ENCODE results near the gene SDCBP2.

SDCBP2 gene, protein sequence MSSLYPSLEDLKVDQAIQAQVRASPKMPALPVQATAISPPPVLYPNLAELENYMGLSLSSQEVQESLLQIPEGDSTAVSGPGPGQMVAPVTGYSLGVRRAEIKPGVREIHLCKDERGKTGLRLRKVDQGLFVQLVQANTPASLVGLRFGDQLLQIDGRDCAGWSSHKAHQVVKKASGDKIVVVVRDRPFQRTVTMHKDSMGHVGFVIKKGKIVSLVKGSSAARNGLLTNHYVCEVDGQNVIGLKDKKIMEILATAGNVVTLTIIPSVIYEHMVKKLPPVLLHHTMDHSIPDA

DNA sequence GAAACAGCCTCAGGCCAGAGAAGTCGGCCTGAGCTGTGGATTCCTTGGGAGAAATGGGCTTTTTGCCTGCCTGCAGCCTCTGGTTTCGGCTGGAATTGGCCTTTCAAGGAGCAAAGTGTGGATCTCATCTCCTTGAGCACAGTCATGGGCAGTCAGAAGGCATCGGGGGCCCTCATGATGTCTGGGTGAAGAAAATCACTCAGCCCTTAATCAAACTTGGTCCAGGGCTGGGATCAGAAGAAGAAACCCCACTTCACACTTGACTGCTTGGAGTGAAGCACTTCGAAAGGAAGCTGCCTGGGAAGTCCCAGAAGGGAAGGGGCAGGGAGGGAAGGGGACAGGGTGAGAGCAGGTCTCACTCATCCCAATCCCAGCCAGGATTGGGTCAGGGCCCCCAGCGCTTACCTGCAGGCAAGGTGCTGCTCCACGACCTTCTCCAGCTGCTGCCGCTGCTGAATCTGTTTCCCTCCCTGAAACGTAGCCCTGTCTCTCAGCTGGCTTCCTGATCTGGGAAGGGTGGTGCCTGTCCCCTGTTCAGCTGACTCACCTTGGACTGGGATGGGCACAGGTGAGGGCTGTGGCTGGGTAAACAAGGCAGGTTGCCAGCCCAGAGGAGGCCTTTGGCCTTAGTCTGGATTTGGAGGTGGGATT, at the start of gene SDCBP2:
Gene SDCBP2, minus strand, starts transcription at position 460 of the 651 bp plus-strand sequence. CDS start 8,723 bp downstream, outside the sequence.
- no peak for DNase-seq

DNA sequence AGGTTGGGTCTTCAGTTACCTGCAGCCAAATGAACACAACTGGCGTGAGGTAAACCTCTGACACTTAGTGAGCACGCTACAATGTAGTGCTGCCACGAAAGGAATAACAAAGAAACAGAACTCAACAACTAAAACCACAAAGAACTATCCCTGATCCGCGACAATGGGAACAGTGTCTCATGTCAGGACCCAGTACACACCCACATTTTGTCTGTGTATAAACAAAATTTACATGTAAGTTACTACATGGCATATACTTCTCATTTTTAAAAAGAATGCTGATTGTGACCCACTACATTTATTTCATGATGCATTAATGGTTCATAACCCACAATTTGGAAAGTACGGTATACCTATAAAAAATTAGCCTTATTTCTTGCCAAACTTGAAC, 49.8 kb upstream of the SDCBP2 start:
- DNase-seq = no peak

DNA sequence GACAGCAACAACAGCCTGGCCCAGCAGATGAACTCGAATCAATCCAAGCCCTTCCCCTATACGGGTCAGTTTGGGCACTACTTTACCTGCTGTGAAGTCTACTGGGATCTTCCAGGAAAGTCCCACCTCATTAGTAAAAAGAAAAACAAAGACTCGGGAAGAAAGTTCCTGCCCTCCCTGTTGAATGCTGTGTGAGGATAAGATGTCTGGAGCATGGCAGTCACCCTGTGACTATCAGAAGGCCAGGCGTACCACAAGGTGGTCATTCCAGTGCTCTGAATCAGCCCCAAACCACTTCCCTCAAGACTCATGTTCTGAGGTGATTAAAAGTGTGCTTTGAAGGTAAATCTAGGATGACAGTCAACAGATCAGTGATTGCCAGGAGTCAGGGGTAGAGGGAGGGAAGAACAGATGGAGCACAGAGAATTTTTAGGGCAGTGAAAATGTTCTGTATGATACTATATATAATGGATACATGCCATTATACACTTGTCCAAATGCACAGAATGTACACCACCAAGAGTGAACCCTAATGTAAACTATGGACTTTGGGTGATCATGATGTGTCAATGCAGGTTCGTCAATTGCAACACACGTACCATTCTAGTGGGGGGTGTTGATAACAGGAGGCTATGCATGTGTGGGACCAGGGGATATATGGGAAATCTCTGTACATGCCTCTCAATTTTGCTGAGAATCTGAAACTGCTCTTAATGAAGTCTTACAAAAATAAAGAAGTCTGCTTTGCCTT, 49.2 kb upstream of the SDCBP2 start:
- no peak for DNase-seq

DNA sequence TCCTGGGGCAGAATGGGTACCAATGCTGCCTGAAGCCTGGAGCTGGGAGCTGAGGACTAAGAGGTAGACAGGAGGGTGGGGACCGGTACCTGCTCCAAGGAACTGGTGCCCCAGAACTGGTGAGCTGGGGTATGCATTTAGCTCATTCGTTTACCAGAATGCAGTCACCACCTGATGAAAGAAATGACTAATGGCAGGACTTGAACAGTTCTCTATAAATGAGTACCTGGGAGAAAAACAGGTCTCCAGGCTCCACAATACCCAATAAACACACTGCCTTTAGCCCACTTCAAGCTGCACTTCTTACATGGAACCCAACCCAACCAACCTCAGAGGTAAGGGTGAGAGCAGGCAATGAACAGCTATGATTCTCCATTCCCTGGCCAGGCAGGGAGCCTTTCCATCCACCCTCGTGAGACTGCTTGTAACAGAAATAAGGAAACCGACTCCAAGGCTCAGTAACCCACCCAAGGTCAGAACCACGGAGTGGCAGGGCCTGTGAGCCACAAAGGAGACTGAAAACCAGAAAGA, 48.5 kb upstream of the SDCBP2 start:
- no peak for DNase-seq

DNA sequence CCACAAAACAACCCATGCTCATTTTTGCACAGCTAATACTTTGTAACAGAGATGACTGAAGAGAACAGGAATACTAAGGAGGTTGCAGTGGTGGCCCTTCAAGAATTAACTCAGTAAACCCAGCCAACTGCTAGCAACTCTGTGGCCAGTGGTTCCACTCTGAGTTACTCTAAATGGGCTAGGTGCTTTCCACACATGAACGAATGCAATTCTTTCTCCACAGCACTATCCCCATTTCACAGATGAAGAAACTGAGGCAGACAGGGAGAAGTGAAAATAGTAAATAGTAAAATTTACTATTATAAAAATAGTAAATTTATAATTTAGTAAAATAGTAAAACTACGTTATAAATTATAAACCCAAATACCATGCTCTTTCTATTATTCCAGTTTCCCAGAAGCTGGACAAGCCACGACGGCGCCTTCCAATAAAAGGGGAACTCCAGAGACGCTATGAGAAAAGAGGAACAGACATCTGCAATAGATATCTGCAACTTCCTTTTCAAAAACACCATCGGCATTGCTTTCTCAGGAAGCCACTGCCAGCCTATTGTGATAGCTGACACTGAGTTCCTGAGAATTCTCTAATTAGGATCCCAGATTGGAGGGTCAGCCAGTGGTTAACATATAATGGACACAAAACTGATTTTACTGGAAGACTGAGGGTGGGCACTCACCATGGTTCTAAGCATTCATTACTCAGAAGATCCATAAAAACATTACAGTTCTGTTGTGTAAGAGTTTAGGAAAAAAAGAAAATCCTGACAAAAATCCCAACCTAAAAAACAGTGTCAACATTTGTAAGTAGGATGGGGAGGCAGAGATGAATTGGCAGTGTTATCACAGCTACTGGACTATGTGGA, 47.7 kb upstream of the SDCBP2 start:
- peak; percentile 26 for DNase-seq

DNA sequence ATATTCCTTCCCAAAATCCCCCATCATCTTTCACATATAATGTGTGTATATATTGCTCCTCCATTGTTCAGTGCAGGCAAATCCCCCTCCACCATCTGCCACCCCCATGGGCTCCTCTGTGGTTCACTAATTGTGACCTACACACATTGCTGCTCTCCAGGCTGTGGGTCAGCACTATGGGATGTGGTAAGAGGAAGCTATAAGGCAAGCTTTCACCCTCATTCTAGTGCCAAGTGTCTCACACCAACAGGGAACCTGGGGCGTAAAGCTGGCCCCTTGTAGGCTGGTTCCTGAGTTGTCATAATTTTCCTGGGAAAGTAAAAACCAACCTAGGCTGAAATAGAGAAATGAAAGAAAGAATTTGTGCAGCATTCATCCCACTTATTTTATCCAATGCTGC, 47.1 kb upstream of the SDCBP2 start:
- DNase-seq = no peak

DNA sequence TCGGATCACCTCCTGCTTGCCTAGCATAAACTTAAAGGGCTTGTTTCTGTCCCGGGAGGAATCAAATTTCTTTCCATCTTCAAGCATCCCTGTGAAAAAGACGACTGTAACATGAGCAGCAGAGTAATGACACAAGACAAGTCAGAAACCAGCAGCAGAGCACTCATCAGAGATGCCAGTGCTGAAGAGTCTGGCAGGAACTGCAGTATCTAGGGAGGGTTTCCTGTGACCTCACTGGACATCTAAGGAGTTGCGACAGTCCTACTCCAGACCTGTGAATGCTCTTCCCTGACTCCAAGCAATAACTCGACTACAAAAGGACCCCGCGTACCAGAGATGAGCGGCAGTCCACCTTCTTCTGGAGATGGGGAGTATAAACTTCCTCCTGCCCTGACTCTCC, 46.6 kb upstream of the SDCBP2 start:
- DNase-seq = no peak

DNA sequence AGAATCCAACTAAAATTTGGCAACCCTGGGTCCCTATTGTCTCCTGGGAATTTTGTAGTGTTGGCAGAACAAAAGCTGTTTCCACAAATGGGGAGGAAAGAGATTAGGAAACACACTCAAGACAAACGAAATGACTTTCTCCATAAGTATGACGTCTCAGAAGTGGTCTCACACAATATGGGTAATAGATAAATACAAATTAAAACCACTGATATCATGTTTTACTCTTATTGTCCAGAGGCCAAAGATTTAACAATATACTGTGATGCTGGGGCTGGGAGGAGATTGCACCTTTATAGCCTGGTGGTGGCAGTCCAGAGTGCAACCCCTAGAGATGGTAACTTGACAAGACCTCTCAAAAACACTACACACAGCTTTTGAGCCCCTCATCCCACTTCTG, 45.3 kb upstream of the SDCBP2 start:
- DNase-seq = no peak

DNA sequence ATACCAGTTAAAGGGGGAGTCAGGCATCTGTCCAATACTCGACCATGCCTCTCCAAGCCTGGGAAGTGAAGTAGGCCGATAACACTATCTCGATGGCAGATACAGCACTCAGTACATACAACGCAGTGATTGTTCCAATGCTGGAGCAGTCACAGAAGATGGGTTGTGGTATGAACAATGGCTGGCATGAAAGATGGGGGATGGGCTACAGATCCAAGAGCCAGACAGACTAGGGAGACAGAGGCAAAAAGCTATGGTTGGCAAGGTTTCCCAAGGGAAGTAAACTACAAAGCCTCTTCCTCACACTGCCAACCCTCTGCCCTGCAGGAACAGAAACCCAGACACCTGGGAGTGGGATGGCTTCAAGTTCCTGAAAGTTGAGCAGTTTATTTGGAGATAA, 44.7 kb upstream of the SDCBP2 start:
- DNase-seq = no peak

DNA sequence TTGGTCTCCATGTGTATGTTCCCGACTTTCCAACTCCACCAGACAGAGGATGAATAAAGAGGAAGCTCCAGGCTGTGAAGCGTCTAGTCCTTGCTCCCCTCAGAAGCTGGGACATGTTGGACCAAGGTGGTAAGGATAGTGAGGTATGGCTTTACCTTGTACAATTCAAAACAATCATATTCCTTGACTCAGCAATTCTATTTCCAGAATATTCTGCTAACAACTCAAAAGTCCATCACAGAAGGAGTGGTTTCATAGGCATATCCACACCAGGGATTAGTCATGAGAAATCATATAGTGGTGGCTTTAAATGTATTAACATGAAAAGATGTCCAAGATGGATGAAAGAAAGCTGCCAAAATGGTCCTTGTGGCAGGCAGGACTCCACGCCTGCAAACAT, 44.1 kb upstream of the SDCBP2 start:
- DNase-seq = no peak

DNA sequence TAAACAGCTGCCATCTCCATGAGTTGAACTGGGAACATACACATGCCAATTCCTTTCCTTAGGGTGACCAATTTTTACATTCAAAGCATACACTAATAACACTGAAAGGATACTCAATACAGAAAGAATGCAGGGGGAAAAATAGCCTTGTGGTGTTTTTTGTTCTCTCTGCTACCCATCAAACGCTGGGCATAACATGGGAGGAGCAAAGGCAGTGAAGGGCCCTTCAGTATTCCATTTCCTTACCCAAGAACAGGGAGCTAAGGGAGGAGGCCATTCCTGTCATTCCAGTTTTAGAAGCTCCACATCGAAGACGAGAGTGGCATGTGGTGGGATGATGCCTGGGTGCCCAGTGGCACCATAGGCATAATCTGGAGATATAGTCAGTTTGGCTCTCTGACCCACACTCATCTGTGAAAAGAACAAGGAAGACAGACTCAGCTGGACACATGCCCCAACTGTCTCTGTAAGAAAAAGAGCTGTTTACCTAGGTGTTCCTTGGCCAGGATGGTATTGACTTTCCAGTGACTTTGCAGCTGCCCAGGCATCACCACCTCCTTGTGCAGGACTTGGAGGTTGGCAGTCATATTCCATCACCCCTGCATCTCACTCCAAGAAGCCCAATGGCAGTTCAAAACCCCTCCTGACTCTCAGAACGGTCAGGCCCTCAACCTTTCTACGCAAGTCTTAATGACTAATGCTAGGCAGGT, 43.0 kb upstream of the SDCBP2 start:
- no peak for DNase-seq

DNA sequence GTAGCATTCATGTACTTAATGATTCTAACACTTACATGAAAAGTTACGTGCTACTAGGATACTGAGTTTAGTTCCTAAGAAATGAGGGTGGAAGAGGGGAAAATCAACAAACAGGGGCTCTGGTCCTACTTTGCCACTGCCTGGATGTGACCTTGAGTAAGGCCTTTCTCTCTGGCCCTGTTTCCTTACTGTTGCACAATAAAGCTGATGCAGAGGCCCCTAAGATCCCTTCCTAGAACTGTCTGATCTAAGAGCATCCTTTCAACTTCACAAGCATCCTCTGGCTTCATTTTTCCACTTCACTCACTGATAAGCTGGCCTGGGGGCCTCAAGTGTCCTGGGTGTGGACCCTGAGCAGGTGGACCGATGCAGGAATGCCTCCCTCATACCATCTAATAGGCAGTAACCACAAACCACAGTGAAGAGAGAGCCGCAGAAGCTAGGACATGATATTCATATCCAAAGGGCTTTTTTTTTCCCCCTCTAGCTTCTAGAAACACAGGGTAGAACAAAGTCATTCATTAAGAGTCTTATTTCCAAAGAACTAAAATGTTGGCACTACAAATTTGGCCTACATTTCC, 42.4 kb upstream of the SDCBP2 start:
- DNase-seq = no peak

DNA sequence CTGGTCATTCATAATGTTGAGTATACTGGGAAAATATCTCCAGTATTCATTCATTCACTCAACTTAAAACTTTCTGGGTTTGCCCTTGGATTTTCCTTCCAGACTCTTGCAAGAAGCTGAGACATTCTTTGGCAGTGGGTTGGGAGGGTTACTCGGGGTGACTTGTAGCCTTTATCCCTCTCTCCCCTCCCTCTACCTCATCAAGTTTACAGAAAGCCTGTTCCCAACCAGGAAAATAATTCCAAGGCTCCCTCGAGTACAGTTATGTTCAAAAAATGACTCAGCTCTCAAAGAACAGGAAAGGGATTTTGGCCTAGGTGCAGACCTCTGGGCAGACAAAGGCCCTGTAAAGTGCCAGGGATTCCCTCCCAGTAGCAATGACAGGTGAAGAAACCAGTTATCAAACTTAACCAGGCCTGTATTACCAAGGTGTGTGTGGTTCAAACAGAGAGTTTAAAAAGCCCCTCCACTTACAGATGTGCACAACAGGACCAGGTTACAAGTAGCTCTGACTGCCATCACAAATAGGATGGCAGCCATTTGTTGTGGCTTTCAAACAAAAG, 41.7 kb upstream of the SDCBP2 start:
- DNase-seq = no peak

DNA sequence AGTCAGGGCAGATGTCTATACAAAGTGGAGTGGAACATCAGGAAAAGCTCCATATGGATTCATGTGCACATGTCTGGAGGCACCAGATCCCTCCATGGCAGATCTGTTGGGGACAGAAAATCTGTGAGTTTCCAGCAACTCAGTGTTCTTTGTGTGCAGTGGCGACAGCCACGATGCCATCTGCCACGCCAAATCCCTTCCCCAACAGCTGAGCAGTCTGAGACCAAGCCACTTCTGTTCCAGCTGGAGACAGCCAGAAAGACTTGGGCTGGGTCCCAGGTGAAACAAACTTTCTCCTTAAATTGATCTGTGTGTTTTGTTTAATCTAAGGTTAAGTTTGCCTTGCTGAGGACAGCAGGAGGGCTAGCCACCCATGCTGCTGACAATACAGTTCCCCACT, 41.0 kb upstream of the SDCBP2 start:
- no peak for DNase-seq

DNA sequence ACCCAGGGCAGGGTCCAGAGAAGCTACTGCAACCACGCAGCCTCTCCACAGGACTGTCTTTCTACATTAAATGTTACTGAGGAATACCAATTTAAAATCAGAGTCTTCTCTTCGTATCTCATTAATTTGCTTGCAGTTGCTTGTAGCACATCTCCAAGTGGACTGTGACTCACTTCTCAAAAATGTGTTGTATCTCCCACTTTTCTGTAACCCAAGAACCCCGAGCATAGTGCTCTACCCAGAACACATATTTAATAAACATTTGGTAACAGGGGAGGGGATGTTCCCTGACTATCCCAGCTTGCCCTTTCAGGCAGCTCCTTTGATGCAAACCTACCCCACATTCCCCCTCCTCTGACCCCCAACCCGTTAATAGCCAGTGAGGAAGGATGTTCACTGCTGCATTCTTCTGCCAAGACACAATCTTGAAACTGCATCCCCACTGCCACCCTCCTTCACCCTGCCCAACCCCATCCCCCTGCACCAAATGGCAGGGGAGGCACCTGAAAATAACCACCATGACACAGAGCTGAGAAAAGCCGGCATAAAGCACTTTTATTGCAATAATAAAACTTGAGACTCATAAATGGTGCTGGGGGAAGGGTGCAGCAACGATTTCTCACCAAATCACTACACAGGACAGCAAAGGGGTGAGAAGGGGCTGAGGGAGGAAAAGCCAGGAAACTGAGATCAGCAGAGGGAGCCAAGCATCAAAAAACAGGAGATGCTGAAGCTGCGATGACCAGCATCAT, 39.7 kb upstream of the SDCBP2 start:
- DNase-seq = no peak

DNA sequence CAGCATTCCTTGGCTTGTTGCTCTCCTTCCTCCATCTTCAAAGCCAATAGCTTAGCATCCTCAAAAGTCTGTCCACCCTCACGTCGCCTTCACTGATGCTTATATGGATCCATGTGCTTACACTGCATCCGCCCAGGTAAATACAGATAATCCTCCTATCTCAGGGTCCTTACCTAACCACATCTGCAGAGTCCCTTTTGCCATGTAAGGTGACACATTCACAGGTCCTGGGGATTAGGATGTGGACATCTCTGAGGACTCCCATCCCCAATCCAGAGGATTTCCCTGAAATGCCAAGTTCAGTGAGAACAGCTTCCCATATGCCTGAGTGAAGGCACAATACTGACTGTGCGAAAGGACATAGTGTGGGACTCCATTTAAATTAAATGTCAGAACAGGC, 38.5 kb upstream of the SDCBP2 start:
- DNase-seq = no peak

DNA sequence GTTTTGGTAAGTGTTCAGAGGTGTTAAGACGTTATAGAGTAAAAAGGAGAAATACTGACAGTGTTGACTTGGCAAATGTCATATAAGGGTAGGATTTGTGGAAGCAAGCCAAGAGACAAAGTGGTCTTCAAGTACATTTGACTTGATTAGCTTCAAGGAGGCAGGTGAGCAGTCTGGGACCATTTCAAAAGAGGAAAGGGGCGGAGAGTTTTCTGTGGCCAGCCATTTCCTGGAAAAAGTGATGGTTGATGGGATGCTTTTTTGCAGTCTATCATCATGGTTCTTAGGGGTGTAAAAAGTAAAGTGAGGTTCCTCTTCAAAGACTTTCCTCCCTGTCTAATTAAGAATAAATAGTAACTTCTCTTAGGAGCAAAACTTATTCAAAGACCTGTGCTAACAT, 35.2 kb upstream of the SDCBP2 start:
- no peak for DNase-seq

DNA sequence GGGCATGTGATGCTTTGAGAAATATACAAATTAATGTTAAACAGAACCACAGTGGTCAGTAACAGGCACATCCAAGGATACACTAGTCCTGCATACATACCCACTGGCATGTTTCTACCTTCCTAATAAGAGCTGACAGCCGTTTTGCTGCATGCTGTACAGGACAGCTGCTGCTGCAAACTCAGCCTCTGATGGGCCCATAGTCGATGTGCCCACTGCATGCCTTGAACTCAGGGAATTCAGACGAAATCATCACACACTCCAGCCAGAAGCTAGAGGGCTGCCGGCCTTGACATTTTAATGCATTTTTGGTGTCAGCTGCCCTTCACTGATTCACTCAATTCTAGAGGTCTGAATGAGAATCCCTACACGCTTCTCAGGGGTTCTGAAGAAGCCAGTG, 34.6 kb upstream of the SDCBP2 start:
- no peak for DNase-seq

DNA sequence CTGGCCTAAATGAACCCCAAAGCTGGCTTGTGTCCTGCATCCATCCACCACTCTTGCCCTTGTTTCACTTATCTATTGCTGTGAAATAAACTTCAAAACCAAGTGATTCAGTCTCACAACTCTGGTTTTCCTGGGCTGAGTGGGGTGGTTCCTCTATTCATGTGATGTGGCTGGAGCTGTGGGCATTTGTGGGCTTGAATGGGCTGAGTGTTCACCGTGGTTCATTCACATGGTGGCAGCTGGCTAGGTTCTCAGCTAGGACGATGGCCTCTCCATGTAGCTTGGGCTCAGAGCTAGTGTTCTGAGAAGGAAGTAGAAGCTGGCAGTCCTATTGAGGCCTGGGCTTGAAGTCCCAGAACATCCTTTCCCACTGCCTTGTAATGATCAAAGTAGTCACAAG, 33.5 kb upstream of the SDCBP2 start:
- peak; percentile 11 for DNase-seq

DNA sequence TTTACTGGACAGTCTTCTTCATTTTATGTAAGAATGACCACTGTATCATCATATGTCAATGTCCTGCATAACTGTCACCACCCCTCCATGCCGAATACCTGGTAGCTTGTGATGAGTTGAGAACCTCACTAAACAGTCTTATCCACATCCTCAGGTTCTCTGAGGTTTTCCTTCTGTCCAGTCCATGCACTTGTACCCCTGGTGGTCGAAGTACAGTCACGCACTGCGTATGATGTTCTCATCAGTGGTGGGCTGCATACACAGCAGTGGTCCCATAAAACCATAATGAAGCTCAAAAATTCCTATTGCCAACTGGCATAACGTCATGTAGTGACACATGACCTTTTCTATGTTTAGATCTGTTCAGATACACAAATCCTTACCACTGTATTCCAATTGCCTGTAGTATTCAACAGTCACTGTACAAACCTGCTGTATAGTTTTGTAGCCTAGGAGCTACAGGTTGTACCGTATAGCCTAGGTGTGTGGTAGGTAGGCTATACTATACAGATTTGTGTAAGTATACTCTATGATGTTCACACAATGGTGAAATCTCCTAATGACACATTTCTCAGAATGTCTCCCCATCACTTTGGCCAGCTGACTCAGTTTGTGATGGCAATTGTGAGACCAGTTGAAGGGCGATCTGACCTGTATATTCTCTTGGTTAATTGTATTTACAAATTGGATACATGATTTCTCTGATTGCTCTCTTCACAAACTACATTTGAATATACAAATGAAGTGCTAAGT, 31.3 kb upstream of the SDCBP2 start:
- no peak for DNase-seq
